ENCODE results near the gene ANKRD63. TPM values are rescaled to one million over a fixed set of nuclear protein-coding genes. Genes with fewer than 3 reads are reported as not detected.

Gene ANKRD63
- total RNA-seq, 1 donor from 2014 or later, result not detected

DNA sequence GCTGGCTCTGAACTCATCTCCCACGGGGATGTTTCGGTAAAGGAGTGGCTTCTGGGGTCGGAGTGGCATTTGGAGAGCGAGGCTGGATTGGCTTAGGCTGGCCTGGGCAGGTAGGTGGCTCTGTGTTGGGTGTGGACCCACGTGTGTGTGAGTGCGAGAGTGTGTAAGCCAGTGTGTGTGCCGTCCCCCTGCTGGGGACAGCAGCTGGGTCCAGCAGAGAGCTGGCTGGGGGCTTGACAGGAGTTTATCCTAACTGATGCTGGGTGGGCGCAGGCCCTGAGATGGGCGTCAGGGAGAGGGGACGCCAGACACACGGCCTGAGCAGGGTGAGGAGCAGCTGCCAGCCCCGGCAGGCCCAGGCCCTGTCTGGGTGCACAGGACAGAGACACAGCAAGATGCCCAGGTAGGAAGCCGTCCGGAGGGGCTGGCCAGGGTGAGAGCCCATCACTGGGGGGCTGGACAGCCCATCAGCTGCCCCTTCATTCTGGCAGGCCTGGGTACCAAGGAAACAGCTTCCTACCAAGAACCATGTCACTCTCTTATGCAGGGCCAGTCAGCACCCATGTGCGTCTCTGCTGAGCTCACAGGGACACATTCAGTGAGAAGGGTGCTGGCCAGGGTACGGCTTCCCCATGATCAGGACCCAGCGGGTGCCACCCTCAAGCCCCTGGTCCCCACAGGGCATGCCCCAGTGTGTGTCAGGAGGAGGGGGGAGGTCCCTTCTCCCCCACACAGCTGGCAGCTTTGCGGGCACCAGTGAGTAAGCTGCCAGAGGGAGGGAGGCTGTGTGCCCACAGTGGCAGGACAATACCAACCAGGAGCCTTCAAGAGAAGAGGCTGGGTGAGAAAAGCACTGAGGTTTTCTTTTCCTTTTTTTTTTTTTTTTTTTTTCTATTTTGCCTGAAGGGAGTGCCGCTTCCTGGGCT is 42.9 kb downstream of the ANKRD63 start:
- Histone ChIP-seq H3K4me1 (peaks cover 4% of the 10 kb centered on the region), H2AFZ (replicated peaks) (peak overlapping the region; percentile 61), H3K79me2 (ENCODE audit: low read depth) (no peaks in the 10 kb centered on the region), H3K4me3 (no peak overlapping the region), H3F3A (ENCODE audit: low read depth) (peaks cover 4% of the 10 kb centered on the region), H3K4me2 (peak overlapping the region; percentile 84), H4K20me1 (ENCODE audit: low read depth) (no peaks in the 10 kb centered on the region), H3K36me3 (no peaks in the 10 kb centered on the region), H3K9ac (no peak overlapping the region), H3K9me3 (ENCODE audit: low read depth) (no peaks in the 10 kb centered on the region), H3K27me3 (peaks cover 27% of the 10 kb centered on the region), H3K27ac (no peak overlapping the region)
- H3K36me3 Mint-ChIP-seq, result no peaks in the 10 kb centered on the region
- no peak for DNase-seq (ENCODE audit: low spot score)
- no peak overlapping the region for H3K27ac Mint-ChIP-seq
- peaks cover 19% of the 10 kb centered on the region for H3K4me1 Mint-ChIP-seq
- TF ChIP-seq EZH2phosphoT487 (IDR thresholded peaks at IDR 0.05) (no peak), EZH2 (IDR thresholded peaks at IDR 0.05) (no peak)
- TF ChIP-seq, protein P1, sequence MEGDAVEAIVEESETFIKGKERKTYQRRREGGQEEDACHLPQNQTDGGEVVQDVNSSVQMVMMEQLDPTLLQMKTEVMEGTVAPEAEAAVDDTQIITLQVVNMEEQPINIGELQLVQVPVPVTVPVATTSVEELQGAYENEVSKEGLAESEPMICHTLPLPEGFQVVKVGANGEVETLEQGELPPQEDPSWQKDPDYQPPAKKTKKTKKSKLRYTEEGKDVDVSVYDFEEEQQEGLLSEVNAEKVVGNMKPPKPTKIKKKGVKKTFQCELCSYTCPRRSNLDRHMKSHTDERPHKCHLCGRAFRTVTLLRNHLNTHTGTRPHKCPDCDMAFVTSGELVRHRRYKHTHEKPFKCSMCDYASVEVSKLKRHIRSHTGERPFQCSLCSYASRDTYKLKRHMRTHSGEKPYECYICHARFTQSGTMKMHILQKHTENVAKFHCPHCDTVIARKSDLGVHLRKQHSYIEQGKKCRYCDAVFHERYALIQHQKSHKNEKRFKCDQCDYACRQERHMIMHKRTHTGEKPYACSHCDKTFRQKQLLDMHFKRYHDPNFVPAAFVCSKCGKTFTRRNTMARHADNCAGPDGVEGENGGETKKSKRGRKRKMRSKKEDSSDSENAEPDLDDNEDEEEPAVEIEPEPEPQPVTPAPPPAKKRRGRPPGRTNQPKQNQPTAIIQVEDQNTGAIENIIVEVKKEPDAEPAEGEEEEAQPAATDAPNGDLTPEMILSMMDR (IDR thresholded peaks at IDR 0.05), result no peak
- peak overlapping the region; percentile 30 for H3K4me3 Mint-ChIP-seq
- H3K27me3 Mint-ChIP-seq (ENCODE audit: insufficient read depth, low read depth), result peaks cover 8% of the 10 kb centered on the region
- no peaks in the 10 kb centered on the region for H3K9me3 Mint-ChIP-seq

DNA sequence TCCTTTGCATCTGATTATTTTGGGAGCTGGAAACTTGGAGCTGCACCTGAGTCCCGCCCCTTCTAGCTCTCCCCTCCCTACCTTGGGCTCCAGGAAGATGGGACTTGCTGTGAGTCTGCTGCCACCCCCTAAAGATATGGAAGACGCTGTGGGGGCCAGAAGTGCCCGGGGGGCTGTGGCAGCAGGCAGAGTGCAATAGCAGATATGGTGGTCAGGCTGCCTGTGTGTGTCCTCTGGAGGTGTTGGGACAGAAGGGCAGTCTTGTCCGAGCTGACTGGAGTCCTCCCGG is 43.5 kb downstream of the ANKRD63 start:
- peaks cover 27% of the 10 kb centered on the region for H3K27me3 ChIP-seq
- H3K9ac ChIP-seq, result no peak overlapping the region
- Mint-ChIP-seq H3K36me3 (no peaks in the 10 kb centered on the region), H3K4me3 (peak overlapping the region; percentile 30), H3K9me3 (no peaks in the 10 kb centered on the region), H3K27ac (no peak overlapping the region), H3K27me3 (ENCODE audit: insufficient read depth, low read depth) (peaks cover 8% of the 10 kb centered on the region), H3K4me1 (peaks cover 17% of the 10 kb centered on the region)
- DNase-seq (ENCODE audit: low spot score), result no peak
- H3K36me3 ChIP-seq, result no peaks in the 10 kb centered on the region
- peaks cover 4% of the 10 kb centered on the region for H3K4me1 ChIP-seq
- H3F3A ChIP-seq (ENCODE audit: low read depth), result peaks cover 7% of the 10 kb centered on the region
- TF ChIP-seq EZH2phosphoT487 (IDR thresholded peaks at IDR 0.05) (no peak), EZH2 (IDR thresholded peaks at IDR 0.05) (no peak)
- TF ChIP-seq, protein P1 (IDR thresholded peaks at IDR 0.05), result no peak
- H3K79me2 ChIP-seq (ENCODE audit: low read depth), result no peaks in the 10 kb centered on the region
- no peaks in the 10 kb centered on the region for H4K20me1 ChIP-seq (ENCODE audit: low read depth)
- H2AFZ ChIP-seq (replicated peaks), result peak overlapping the region; percentile 61
- H3K27ac ChIP-seq, result no peak overlapping the region
- H3K4me2 ChIP-seq, result peak overlapping the region; percentile 84
- H3K4me3 ChIP-seq, result peak overlapping the region; percentile 42
- H3K9me3 ChIP-seq (ENCODE audit: low read depth), result no peaks in the 10 kb centered on the region

DNA sequence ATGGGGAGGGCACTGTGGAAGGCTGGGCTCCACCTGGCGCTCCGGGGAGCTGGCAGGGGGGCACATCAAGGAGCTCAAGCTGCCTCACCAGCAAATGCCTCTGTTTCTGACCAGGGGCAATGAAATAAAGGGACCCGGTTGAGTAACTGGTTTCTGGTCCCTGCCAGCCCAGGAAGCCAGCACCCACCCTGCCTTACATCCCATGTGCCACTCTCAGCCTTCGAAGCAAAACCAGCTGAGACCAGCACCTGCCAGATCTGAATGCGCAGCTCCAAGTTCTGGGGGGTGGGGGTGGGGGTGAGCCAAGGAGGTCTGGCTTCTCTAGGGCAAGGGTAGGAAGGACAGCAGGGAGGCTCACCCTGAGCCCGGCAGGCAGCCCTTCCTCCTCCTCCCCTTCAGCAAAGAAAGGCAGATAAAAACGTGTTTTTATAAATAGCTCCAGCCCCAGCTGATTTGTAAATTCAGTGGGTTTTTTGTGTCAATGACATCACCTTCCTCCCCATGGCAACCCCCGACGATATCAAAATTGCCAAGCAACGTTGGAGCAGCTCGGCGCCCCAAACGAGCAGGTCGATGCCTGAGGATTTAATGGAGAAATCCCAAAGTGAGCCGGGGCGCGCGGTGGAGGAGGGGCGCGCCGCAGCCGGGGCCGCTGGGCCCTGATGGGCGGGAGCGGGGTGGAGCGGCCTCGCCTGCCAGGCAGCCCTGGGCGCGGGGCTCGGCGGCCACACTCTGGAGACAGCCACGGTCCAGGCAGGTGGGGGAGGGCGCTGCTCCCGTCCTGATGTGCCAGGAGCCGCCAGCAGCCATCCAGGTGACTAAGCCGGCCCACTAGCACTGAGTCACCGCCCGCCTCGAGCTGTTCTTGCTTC is 44.1 kb downstream of the ANKRD63 start, which contains the start of gene PAK6:
Gene PAK6 (plus strand): TSS at position 532 of the 872 bp plus-strand sequence. CDS start 25,723 bp downstream, outside the sequence.
- H3K36me3 Mint-ChIP-seq, result no peaks in the 10 kb centered on the region
- H2AFZ ChIP-seq (replicated peaks), result peak within 1 kb of the TSS; percentile 61
- peaks cover 8% of the 10 kb centered on the region for H3K27me3 Mint-ChIP-seq (ENCODE audit: insufficient read depth, low read depth)
- H3F3A ChIP-seq (ENCODE audit: low read depth), result peaks cover 7% of the 10 kb centered on the region
- H3K36me3 ChIP-seq, result no peaks in the 10 kb centered on the region
- H3K27ac ChIP-seq, result no peak within 1 kb of the TSS
- peak within 1 kb of the TSS; percentile 60 for H3K4me3 Mint-ChIP-seq
- no peaks in the 10 kb centered on the region for H3K9me3 Mint-ChIP-seq
- peaks cover 17% of the 10 kb centered on the region for H3K4me1 Mint-ChIP-seq
- no peaks in the 10 kb centered on the region for H3K9me3 ChIP-seq (ENCODE audit: low read depth)
- peaks cover 27% of the 10 kb centered on the region for H3K27me3 ChIP-seq
- DNase-seq (ENCODE audit: low spot score), result peak; percentile 81
- peak within 1 kb of the TSS; percentile 84 for H3K4me2 ChIP-seq
- H3K9ac ChIP-seq, result no peak within 1 kb of the TSS
- no peaks in the 10 kb centered on the region for H4K20me1 ChIP-seq (ENCODE audit: low read depth)
- H3K4me1 ChIP-seq, result peaks cover 4% of the 10 kb centered on the region
- H3K79me2 ChIP-seq (ENCODE audit: low read depth), result no peaks in the 10 kb centered on the region
- peak within 1 kb of the TSS; percentile 48 for H3K27ac Mint-ChIP-seq
- H3K4me3 ChIP-seq, result peak within 1 kb of the TSS; percentile 42
- TF ChIP-seq EZH2 (IDR thresholded peaks at IDR 0.05), result no peak
- TF ChIP-seq EZH2phosphoT487 (IDR thresholded peaks at IDR 0.05), result no peak
- TF ChIP-seq, protein P1 (IDR thresholded peaks at IDR 0.05), result no peak
